ENCODE measurements around the gene PASD1. TPM values are rescaled to one million over a fixed set of nuclear protein-coding genes. Genes with fewer than 3 reads are reported as not detected.

Gene PASD1
- total RNA-seq, 1 donor from 2014 or later: not detected

DNA sequence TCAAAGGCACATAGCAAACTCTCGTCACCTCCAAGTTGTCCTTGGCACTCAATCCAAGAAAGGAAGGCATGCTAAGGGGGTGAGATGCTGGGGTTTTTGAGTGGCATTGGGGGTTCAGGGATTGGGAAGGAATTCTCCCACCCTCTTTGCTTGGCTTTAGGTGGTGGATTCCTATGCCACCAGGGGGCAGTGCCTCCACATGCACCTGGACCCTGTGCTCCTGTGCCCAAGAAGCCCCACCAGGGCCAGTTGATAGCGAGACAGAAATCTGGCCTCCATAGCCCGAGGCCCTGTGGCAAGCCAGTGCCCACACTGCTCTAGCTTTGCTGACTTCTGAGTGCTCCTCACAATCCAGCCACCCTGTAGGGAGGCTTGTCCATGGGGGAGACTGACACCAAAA lies 150.4 kb downstream of the PASD1 start:
- DNase-seq (ENCODE audit: low spot score, unreplicated experiment): no peak
- Mint-ChIP-seq H3K27ac (no peak overlapping the region), H3K27me3 (peaks cover 11% of the 10 kb centered on the region), H3K4me3 (ENCODE audit: low read depth) (no peak overlapping the region), H3K4me1 (ENCODE audit: low read depth) (no peaks in the 10 kb centered on the region), H3K36me3 (ENCODE audit: insufficient read depth) (no peaks in the 10 kb centered on the region), H3K9me3 (ENCODE audit: low read depth) (peaks cover 5% of the 10 kb centered on the region)
- TF ChIP-seq, protein P1, sequence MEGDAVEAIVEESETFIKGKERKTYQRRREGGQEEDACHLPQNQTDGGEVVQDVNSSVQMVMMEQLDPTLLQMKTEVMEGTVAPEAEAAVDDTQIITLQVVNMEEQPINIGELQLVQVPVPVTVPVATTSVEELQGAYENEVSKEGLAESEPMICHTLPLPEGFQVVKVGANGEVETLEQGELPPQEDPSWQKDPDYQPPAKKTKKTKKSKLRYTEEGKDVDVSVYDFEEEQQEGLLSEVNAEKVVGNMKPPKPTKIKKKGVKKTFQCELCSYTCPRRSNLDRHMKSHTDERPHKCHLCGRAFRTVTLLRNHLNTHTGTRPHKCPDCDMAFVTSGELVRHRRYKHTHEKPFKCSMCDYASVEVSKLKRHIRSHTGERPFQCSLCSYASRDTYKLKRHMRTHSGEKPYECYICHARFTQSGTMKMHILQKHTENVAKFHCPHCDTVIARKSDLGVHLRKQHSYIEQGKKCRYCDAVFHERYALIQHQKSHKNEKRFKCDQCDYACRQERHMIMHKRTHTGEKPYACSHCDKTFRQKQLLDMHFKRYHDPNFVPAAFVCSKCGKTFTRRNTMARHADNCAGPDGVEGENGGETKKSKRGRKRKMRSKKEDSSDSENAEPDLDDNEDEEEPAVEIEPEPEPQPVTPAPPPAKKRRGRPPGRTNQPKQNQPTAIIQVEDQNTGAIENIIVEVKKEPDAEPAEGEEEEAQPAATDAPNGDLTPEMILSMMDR (IDR thresholded peaks at IDR 0.05; ENCODE audit: unreplicated experiment): peak; percentile 47

DNA sequence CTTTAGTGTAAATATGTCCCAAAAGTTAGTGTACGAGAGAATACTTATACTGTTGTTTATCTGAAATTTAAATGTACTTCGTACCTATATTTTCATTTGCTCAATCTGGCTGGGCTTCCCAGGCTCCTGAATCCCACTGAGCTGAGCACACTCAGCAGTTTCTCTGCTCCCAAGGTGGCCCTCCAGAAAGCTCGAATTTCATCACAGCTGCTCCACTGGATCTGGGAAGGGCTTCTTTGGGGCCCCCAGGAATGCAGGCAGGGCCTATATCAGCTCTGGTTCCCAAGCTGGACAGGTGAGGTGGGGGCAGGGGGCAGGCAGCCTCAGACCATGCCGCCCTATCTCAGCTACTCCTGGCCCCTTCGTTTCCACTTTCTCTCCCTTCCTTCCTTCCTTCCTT lies 150.9 kb downstream of the PASD1 start:
- TF ChIP-seq, protein P1 (IDR thresholded peaks at IDR 0.05; ENCODE audit: unreplicated experiment): no peak
- peaks cover 11% of the 10 kb centered on the region for H3K27me3 Mint-ChIP-seq
- no peaks in the 10 kb centered on the region for H3K4me1 Mint-ChIP-seq (ENCODE audit: low read depth)
- no peaks in the 10 kb centered on the region for H3K36me3 Mint-ChIP-seq (ENCODE audit: insufficient read depth)
- DNase-seq (ENCODE audit: low spot score, unreplicated experiment): no peak
- no peak overlapping the region for H3K4me3 Mint-ChIP-seq (ENCODE audit: low read depth)
- H3K9me3 Mint-ChIP-seq (ENCODE audit: low read depth): peaks cover 5% of the 10 kb centered on the region
- no peak overlapping the region for H3K27ac Mint-ChIP-seq

DNA sequence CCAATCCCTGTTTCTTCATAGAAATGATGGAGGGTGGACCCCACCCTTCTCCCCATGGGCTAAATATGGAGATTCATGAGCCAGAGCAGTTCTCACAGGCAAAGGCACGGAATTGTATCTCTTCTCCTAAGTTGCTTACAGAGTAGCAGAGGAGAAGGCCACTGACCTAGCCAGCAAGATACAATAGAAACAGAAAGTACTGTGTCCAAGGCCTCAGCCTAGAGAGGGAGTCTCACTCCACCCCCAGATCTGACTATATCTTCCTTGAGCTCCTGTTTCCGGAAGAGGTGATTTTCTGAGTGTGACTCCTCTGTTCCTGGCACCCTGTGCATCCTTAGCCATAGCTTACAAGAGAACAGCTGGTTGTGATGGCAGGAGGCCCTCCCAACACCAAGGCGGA lies 152.3 kb downstream of the PASD1 start, which contains the start of gene FATE1:
FATE1 (plus strand) TSS at position 284 of the 400 bp plus-strand sequence; CDS start at position 369, 85 bp downstream.
- Mint-ChIP-seq H3K4me1 (ENCODE audit: low read depth) (no peaks in the 10 kb centered on the region), H3K36me3 (ENCODE audit: insufficient read depth) (no peaks in the 10 kb centered on the region), H3K4me3 (ENCODE audit: low read depth) (no peak within 1 kb of the TSS), H3K27me3 (peaks cover 7% of the 10 kb centered on the region), H3K27ac (no peak within 1 kb of the TSS), H3K9me3 (ENCODE audit: low read depth) (peaks cover 5% of the 10 kb centered on the region)
- DNase-seq (ENCODE audit: low spot score, unreplicated experiment): no peak
- TF ChIP-seq, protein P1 (IDR thresholded peaks at IDR 0.05; ENCODE audit: unreplicated experiment): no peak

DNA sequence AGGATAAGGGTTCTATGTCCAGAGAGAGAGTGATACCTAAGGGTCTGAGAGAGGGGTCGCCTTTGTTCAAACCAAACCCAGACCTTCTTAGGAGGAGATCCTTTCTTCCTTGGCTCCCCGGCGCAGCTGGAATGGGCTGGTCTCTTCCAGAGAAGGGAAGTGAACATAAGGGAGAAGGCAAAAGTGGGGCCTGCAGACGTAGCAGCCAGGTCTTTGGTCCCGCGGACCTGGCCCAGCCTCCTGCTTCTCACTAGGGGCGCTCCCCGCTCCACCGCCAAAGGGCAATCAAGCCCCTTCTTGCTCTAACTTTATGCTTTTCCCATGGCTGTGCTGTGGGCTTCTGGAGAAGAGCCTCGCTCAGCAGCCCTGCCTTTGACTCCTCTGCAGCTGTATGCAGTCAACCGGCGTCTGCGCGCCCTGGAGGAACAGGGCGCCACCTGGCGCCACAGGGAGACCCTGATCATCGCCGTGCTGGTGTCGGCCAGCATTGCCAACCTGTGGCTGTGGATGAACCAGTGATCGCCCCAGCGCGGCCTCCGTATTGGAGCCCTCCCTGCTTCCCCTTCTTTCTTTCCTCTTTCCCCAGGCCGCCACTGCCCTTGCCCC lies 158.9 kb downstream of the PASD1 start:
- H3K9me3 Mint-ChIP-seq (ENCODE audit: low read depth): no peaks in the 10 kb centered on the region
- TF ChIP-seq, protein P1 (IDR thresholded peaks at IDR 0.05; ENCODE audit: unreplicated experiment): peak; percentile 65
- DNase-seq (ENCODE audit: low spot score, unreplicated experiment): peak; percentile 31
- no peak overlapping the region for H3K27ac Mint-ChIP-seq
- no peaks in the 10 kb centered on the region for H3K4me1 Mint-ChIP-seq (ENCODE audit: low read depth)
- H3K36me3 Mint-ChIP-seq (ENCODE audit: insufficient read depth): no peaks in the 10 kb centered on the region
- H3K27me3 Mint-ChIP-seq: peaks cover 9% of the 10 kb centered on the region
- H3K4me3 Mint-ChIP-seq (ENCODE audit: low read depth): no peak overlapping the region

DNA sequence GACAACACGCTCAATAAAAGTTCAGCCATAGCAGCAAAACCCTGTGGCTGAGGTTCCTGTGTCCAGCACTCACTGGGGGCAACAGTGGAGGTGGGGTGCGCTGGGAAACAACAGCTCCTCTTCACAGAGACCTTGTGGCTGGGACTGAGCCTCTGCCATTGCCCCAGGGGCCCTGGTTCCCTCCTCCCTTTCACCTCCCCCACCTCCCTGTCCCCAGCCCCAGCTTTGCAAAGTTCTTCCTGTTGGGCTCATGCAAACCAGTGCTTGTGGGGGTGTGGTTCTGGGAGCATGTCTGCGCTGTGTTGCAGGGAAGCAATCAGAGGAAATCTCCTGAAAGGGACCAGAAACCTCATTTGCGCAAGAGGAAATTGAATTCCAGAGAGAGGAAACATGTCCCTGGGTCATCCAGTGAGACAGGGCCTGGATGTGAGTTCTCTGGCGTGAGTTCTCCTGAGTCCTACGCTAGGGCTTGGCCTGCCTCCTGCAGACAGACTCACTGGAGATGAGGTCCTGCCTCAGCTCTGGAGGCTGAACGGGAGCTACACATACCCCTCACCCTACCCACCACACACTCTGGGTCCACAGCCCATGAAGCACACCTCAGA lies 159.8 kb downstream of the PASD1 start:
- no peaks in the 10 kb centered on the region for H3K36me3 Mint-ChIP-seq (ENCODE audit: insufficient read depth)
- no peaks in the 10 kb centered on the region for H3K4me1 Mint-ChIP-seq (ENCODE audit: low read depth)
- H3K9me3 Mint-ChIP-seq (ENCODE audit: low read depth): no peaks in the 10 kb centered on the region
- H3K27me3 Mint-ChIP-seq: peaks cover 9% of the 10 kb centered on the region
- H3K4me3 Mint-ChIP-seq (ENCODE audit: low read depth): no peak overlapping the region
- no peak overlapping the region for H3K27ac Mint-ChIP-seq
- TF ChIP-seq, protein P1 (IDR thresholded peaks at IDR 0.05; ENCODE audit: unreplicated experiment): no peak
- no peak for DNase-seq (ENCODE audit: low spot score, unreplicated experiment)
